Measurements from ENCODE around the gene MUS81.

The MUS81 gene

DNA sequence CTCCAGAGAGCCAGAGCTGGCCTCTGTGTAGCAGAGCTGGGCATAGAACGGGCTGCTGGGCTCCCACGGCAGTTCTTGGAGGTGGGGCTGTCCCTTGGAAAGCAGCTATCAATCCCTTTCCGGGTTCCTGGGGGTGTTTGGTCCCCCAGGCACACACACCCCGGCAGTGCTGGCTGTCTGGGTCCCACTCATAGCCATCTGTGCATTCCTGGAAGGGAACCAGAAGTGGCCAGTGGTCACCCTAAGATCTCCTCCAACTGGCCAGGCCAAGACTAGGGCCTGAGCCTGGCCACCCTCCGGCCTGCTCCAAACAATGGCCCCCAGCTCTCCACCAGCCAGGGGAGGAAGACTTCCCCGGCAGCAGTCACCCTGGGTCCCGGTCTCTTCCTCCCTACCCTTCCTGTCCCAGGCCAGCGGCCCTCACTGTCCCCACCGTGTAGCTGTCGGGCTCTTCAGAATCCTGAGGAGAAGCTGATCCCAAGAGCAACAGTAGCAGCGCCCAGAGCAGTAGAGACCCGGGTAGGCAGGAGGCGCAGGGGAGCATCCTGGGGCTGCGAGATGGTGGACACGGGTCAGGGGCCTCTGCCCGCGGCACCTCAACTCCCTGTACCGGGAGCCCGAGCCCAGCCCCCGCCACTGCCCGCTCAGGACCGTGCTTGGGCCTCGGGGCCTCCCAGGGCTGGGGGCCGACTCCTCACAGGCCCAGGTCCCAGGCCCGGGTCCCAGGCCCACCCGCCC is 11.7 kb downstream of the MUS81 start:
- no peak for TF ChIP-seq ZFX (IDR thresholded peaks at IDR 0.05)
- TF ChIP-seq, protein P1, sequence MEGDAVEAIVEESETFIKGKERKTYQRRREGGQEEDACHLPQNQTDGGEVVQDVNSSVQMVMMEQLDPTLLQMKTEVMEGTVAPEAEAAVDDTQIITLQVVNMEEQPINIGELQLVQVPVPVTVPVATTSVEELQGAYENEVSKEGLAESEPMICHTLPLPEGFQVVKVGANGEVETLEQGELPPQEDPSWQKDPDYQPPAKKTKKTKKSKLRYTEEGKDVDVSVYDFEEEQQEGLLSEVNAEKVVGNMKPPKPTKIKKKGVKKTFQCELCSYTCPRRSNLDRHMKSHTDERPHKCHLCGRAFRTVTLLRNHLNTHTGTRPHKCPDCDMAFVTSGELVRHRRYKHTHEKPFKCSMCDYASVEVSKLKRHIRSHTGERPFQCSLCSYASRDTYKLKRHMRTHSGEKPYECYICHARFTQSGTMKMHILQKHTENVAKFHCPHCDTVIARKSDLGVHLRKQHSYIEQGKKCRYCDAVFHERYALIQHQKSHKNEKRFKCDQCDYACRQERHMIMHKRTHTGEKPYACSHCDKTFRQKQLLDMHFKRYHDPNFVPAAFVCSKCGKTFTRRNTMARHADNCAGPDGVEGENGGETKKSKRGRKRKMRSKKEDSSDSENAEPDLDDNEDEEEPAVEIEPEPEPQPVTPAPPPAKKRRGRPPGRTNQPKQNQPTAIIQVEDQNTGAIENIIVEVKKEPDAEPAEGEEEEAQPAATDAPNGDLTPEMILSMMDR (conservative IDR thresholded peaks at IDR 0.05), result no peak

DNA sequence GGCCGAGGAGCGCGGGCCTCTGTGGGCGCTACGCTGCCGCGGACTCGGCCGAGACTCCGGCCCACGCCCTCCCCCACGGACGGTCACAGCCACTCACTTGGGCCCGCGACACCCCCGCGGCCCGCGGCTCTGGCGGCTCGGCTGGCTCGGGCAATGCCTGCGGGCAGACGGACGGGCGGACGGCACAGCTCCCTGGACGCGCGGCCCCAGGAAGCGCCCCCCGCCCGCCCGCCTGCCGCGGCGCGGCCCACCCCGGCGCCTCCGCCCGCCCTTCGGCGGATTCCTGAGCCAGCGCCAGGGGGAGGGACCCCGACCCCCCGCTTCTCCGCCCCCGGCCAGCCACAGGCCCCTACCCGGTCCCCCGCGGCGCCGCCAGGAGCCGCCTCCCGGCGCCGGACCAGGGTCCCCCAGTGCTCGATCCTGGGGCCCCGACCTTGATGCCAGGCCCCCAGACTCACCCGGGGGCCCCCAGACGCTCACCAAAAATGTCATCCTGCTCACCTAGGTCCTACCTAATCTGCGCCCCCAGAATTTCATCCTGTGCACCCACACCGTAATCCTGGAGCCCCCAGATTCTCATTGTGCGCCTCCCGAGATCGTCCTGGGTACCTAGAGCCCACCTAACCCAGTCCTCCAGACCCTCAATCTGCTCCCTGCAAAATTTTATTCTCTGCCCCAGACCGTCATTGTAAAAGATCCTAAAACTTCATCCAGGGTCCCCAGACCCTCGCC is 12.5 kb downstream of the MUS81 start, which contains the start of gene EFEMP2:
Gene EFEMP2 (minus strand): TSS at position 215 of the 732 bp plus-strand sequence. CDS start 446 bp downstream, outside the sequence.
- H3K27ac ChIP-seq, result peak within 1 kb of the TSS; percentile 39
- TF ChIP-seq, protein P1 (conservative IDR thresholded peaks at IDR 0.05), result no peak
- TF ChIP-seq ZFX (IDR thresholded peaks at IDR 0.05), result no peak

More for the DNA sequence above, 11.7 kb downstream of the MUS81 start:
- H3K27ac ChIP-seq, result no peak overlapping the region

DNA sequence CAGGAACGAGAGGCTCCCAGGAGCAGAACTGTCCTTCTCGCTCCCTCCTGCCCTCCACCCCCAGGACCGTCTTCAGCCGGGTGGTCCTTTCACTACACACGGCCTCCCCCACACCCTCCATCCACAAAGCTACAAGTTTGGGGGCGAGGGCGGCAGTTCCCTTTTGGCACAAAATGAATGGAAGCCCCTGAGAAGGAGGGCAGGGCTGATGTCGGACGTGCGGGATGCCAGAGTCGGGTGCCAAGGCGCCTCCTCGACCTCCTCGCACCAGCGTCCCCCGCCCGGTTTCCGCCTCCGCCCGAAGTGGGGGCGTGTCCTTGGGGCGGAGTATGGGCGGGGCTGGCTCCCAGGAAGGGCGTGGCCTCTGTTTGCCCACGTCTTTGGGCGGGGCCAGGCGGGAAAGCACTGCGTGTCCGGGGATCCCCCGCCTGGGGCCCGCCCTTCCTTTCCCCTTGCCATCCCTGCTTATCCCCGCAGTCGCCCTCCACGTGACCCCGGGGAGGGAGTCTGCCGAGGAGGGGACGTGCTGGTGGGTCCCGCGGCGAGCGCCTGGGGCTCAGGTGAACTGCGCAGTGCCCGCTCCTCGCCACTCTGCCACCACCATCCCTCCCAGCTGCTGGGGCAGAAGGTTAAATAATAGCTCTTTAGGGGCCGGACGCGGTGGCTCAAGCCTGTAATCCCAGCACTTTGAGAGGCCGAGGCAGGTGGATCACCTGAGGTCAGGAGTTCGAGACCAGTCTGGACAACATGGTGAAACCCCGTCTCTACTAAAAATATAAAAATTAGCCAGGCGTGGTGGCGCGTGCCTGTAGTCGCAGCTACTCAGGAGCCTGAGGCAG is 13.3 kb downstream of the MUS81 start:
- no peak for TF ChIP-seq ZFX (IDR thresholded peaks at IDR 0.05)
- TF ChIP-seq, protein P1 (conservative IDR thresholded peaks at IDR 0.05), result no peak
- H3K27ac ChIP-seq, result peak overlapping the region; percentile 39

DNA sequence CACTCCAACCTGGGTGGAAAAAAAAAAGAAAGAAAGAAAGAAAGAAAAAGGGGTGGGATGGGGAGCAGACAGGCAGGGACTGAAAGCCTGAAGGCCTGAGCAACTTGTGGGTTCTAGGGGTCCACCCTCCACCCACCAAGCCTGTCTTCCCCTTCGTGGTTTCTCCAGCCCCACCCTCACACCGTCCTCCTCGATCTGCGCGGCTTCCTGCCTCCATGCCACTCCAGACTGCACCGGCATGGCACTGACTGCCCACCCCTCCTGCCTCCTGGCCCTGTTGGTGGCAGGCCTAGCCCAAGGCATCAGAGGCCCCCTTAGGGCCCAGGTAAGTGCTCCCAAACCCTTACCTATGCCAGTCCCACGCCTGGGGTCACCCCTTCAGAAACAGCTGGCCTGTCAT is 19.4 kb downstream of the MUS81 start, which contains the start of gene CTSW:
Gene CTSW (plus strand): TSS at position 221 of the 400 bp plus-strand sequence. CDS start 18 bp downstream, at position 239.
- no peak within 1 kb of the TSS for H3K27ac ChIP-seq
- TF ChIP-seq, protein P1 (conservative IDR thresholded peaks at IDR 0.05), result no peak
- TF ChIP-seq ZFX (IDR thresholded peaks at IDR 0.05), result no peak

DNA sequence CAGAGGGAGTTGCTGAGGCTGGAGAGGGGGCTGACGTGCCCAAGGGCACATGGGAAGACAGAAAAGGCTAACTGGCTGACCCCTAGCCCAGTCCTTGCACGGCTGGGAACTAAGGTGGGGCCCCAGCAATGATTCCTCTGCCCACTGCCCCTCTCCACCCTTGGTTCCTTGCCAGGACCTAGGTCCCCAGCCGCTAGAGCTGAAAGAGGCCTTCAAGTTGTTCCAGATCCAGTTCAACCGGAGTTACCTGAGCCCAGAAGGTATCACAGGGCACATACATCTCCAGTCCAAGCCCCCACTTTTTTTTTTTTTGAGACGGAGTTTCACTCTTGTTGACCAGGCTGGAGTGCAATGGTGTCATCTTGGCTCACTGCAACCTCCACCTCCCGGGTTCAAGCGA is 19.8 kb downstream of the MUS81 start:
- TF ChIP-seq, protein P1 (conservative IDR thresholded peaks at IDR 0.05), result no peak
- no peak for TF ChIP-seq ZFX (IDR thresholded peaks at IDR 0.05)
- no peak overlapping the region for H3K27ac ChIP-seq

DNA sequence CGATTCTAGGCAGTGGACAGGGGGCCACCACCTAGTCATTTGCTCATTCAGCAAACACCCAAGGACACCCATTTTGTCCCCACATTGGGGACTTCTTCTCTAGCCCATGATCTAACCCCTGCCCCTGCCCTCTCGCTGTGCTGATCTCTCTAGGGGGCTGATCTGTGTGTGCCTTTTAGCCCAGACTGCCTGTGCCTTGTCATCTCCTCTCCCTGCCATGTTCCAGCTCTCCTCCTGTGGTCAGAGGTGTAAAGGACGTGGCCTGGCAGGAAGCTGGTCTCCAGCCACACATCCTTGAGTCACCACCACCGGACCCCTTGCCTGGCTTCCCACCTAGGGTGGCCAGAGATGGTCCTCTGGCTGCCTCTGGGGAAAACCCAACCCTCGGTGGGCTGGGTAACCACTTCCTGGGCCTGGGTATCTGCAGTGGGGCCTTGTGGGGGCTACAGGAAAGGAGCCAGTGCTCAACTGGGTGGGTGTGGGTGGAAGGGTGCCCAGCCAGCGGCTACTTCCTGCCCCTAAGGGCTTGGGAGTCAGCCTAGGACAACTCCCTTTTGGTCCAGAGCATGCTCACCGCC is 20.7 kb downstream of the MUS81 start:
- TF ChIP-seq ZFX (IDR thresholded peaks at IDR 0.05), result no peak
- TF ChIP-seq, protein P1 (conservative IDR thresholded peaks at IDR 0.05), result no peak
- no peak overlapping the region for H3K27ac ChIP-seq
